ENCODE results near the gene ZNF473.
"Not testable (repeated sequence)": the region's sequence is repeated elsewhere in the genome, so short reads cannot be mapped to it uniquely, and the experiment has no call there.

The ZNF473 gene

DNA sequence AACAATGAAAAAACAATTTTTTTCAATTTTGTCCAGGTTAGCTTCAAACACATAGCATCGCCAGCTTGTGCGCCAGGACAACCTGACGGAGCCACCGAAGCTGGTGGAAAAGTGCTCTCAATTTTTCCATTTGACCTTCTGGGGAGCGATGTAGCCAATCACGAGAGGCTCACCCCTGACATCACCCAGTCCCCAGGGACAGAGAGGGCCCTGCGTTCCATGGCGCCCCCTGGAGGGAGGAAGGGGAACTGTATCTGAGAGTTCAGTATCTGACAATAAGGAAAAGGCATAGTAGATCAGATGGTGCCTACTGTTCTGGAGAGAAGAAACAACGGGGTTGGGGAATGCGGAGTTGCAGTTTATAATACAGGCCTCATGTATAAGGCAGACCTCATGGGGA is 64.9 kb downstream of the ZNF473 start:
- DNase-seq (ENCODE audit: extremely low spot score); CTCF ChIA-PET; POLR2A ChIA-PET: not testable (repeated sequence)

DNA sequence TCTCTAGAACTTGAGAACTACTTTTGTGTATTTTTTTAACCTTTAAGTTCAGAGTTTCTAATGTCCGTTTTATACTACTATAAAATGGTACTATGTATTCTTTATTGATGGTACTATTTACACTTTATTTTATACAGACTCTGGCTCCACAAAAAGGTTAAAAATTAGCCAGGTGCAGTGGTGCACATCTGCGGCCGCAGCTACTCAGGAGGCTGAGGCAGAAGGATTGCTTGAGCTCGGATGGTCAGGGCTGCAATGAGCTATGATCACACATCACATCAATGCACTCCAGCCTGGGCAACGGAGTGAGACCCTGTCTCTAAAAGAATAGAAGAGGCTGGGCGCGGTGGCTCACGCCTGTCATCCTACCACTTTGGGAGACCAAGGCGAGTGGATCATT is 66.0 kb downstream of the ZNF473 start:
- CTCF ChIA-PET; DNase-seq (ENCODE audit: extremely low spot score); POLR2A ChIA-PET: not testable (repeated sequence)

DNA sequence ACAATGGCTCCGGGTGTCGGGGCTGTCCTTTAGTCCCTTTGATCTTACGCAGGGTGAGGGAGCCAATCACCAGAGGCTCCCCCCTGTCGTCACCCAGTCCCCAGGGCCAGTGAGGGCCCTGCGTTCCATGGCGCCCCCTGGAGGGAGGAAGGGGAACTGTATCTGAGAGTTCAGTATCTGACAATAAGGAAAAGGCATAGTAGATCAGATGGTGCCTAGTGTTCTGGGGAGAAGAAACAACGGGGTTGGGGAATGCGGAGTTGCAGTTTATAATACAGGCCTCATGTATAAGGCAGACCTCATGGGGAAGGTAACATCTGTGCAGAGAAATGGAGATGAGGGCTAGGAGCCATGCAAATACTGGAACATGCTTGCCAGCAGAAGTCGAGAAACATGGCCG is 66.8 kb downstream of the ZNF473 start:
- DNase-seq (ENCODE audit: extremely low spot score); CTCF ChIA-PET; POLR2A ChIA-PET: not testable (repeated sequence)

DNA sequence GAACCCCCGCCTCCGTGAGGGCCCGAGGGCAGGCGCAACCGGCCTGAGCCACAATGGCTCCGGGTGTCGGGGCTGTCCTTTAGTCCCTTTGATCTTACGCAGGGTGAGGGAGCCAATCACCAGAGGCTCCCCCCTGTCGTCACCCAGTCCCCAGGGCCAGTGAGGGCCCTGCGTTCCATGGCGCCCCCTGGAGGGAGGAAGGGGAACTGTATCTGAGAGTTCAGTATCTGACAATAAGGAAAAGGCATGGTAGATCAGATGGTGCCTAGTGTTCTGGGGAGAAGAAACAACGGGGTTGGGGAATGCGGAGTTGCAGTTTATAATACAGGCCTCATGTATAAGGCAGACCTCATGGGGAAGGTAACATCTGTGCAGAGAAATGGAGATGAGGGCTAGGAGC is 72.1 kb downstream of the ZNF473 start:
- POLR2A ChIA-PET; CTCF ChIA-PET; DNase-seq (ENCODE audit: extremely low spot score): not testable (repeated sequence)

DNA sequence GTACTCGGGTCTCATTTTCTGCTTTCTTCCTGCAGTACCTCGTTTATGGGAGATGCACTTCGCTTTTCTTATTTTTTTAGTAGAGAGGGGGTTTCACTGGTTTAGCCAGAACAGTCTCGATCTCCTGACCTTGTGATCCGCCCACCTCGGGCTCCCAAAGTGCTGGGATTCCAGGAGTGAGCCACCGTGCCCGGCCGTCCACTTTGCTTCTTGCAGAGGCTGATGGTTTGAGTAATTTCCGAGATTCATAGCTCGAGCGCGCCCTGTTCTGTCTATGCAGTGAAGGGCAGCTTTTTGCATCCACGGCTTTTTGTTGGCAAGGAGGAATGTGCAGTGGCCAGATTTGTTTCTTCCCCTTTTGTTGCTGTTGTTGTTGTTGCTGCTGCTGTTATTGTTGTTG is 73.1 kb downstream of the ZNF473 start:
- POLR2A ChIA-PET; CTCF ChIA-PET; DNase-seq (ENCODE audit: extremely low spot score): not testable (repeated sequence)

DNA sequence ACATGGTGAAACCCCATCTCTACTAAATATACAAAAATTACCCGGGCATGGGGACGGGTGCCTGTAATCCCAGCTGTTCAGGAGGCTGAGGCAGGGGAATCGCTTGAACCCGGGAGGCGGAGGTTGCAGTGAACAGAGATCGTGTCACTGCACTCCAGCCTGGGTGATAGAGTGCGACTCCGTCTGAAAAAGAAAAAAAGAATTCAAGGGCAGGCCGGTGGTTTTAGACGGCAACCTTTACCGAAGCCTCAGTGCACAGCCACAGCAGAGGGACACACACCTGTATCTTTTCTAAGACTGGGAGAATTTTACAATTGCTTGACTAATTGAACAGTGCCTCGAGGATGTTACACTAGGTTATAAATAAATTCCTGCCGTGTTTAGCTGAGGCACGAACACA is 73.9 kb downstream of the ZNF473 start:
- POLR2A ChIA-PET; CTCF ChIA-PET; DNase-seq (ENCODE audit: extremely low spot score): not testable (repeated sequence)

DNA sequence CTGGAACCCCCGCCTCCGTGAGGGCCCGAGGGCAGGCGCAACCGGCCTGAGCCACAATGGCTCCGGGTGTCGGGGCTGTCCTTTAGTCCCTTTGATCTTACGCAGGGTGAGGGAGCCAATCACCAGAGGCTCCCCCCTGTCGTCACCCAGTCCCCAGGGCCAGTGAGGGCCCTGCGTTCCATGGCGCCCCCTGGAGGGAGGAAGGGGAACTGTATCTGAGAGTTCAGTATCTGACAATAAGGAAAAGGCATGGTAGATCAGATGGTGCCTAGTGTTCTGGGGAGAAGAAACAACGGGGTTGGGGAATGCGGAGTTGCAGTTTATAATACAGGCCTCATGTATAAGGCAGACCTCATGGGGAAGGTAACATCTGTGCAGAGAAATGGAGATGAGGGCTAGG is 75.1 kb downstream of the ZNF473 start:
- DNase-seq (ENCODE audit: extremely low spot score); POLR2A ChIA-PET; CTCF ChIA-PET: not testable (repeated sequence)
